ENCODE results near the gene TPM2.
A peak's percentile ranks its signal among the peaks of the same experiment; 100 is the strongest.

The TPM2 gene

GRCh38 chr9:35725362-35725761, 35.6 kb upstream of the TPM2 start:
- TF ChIP-seq, protein P1, sequence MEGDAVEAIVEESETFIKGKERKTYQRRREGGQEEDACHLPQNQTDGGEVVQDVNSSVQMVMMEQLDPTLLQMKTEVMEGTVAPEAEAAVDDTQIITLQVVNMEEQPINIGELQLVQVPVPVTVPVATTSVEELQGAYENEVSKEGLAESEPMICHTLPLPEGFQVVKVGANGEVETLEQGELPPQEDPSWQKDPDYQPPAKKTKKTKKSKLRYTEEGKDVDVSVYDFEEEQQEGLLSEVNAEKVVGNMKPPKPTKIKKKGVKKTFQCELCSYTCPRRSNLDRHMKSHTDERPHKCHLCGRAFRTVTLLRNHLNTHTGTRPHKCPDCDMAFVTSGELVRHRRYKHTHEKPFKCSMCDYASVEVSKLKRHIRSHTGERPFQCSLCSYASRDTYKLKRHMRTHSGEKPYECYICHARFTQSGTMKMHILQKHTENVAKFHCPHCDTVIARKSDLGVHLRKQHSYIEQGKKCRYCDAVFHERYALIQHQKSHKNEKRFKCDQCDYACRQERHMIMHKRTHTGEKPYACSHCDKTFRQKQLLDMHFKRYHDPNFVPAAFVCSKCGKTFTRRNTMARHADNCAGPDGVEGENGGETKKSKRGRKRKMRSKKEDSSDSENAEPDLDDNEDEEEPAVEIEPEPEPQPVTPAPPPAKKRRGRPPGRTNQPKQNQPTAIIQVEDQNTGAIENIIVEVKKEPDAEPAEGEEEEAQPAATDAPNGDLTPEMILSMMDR (IDR thresholded peaks at IDR 0.05; ENCODE audit: low read depth, low read length, missing control alignments): peak; percentile 13
- in situ Hi-C loops (cut with HindIII; ENCODE audit: low pct_ligation_motif_present, low sequenced_read_pairs): no loop called here

DNA sequence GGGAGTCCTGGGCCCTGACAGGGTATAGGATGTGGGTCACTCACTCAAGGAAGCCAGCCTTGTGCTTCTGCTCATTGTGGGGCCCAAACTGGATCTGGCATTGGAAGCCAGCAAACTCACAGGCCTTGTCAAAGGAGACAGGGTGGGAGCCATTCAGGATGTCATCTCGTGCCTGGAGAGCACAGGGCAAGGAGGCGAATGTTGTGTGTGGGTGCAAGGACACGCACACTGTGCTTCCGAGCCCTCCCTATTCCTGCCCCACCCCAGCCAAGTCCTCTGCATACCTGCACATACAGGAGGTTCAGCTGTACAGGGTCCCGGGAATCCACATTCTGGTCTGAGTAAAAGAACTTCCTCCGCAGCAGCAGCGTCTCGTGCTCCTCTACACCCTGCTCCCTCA, 34.2 kb upstream of the TPM2 start:
- Histone ChIP-seq H3K36me3 (replicated peaks) (peaks cover 73% of the 10 kb centered on the region), H3K27ac (no peak overlapping the region), H3K4me3 (ENCODE audit: low read depth, low read length) (no peak overlapping the region), H3K27me3 (replicated peaks) (no peaks in the 10 kb centered on the region)
- in situ Hi-C loops (cut with HindIII; ENCODE audit: low pct_ligation_motif_present, low sequenced_read_pairs): no loop called here
- TF ChIP-seq, protein P1 (IDR thresholded peaks at IDR 0.05; ENCODE audit: low read depth, low read length, missing control alignments): no peak
- no peak for DNase-seq

More at GRCh38 chr9:35725362-35725761, 35.6 kb upstream of the TPM2 start:
- H3K36me3 ChIP-seq (replicated peaks): peaks cover 59% of the 10 kb centered on the region
- no peak overlapping the region for H3K27ac ChIP-seq
- no peak for DNase-seq
- H3K27me3 ChIP-seq (replicated peaks): no peaks in the 10 kb centered on the region
- H3K4me3 ChIP-seq (ENCODE audit: low read depth, low read length): no peak overlapping the region

GRCh38 chr9:35723426-35723825, 33.7 kb upstream of the TPM2 start:
- in situ Hi-C loops (cut with HindIII; ENCODE audit: low pct_ligation_motif_present, low sequenced_read_pairs): no loop called here
- DNase-seq: no peak
- Histone ChIP-seq H3K36me3 (replicated peaks) (peaks cover 78% of the 10 kb centered on the region), H3K27me3 (replicated peaks) (no peaks in the 10 kb centered on the region), H3K27ac (no peak overlapping the region), H3K4me3 (ENCODE audit: low read depth, low read length) (no peak overlapping the region)
- TF ChIP-seq, protein P1 (IDR thresholded peaks at IDR 0.05; ENCODE audit: low read depth, low read length, missing control alignments): no peak

GRCh38 chr9:35719546-35719945, 29.8 kb upstream of the TPM2 start:
- no peak for DNase-seq
- Histone ChIP-seq H3K27ac (no peak overlapping the region), H3K27me3 (replicated peaks) (no peaks in the 10 kb centered on the region), H3K36me3 (replicated peaks) (peaks cover 100% of the 10 kb centered on the region), H3K4me3 (ENCODE audit: low read depth, low read length) (no peak overlapping the region)
- TF ChIP-seq, protein P1 (IDR thresholded peaks at IDR 0.05; ENCODE audit: low read depth, low read length, missing control alignments): no peak
- in situ Hi-C loops (cut with HindIII; ENCODE audit: low pct_ligation_motif_present, low sequenced_read_pairs): no loop called here

- no peak for DNase-seq
- Histone ChIP-seq H3K27ac (no peak overlapping the region), H3K27me3 (replicated peaks) (no peaks in the 10 kb centered on the region), H3K36me3 (replicated peaks) (peaks cover 100% of the 10 kb centered on the region), H3K4me3 (ENCODE audit: low read depth, low read length) (no peak overlapping the region)
- TF ChIP-seq, protein P1 (IDR thresholded peaks at IDR 0.05; ENCODE audit: low read depth, low read length, missing control alignments): no peak
- in situ Hi-C loops (cut with HindIII; ENCODE audit: low pct_ligation_motif_present, low sequenced_read_pairs): no loop called here
These were observed 29.2 kb upstream of the TPM2 start for GRCh38 chr9:35718721-35719511.
